Astrocyte (in vitro differentiated cells and primary cell): ENCODE measurements around the gene MCAM.

Source experiments
- EZH2 ChIP-seq: IDR thresholded peaks from 2 replicates; pipeline ENCODE4 v1.6.1; 2012; ENCODE audit warnings: mild to moderate bottlenecking, low read length, inconsistent platforms; ENCODE audit not compliant: insufficient read depth
- TF ChIP-seq, protein P1 (sequence below): IDR thresholded peaks from 2 replicates; pipeline ENCODE4 v1.5.1; 2011; ENCODE audit warnings: low read depth, mild to moderate bottlenecking, inconsistent platforms, low read length, moderate library complexity; ENCODE audit not compliant: insufficient read depth

DNA sequence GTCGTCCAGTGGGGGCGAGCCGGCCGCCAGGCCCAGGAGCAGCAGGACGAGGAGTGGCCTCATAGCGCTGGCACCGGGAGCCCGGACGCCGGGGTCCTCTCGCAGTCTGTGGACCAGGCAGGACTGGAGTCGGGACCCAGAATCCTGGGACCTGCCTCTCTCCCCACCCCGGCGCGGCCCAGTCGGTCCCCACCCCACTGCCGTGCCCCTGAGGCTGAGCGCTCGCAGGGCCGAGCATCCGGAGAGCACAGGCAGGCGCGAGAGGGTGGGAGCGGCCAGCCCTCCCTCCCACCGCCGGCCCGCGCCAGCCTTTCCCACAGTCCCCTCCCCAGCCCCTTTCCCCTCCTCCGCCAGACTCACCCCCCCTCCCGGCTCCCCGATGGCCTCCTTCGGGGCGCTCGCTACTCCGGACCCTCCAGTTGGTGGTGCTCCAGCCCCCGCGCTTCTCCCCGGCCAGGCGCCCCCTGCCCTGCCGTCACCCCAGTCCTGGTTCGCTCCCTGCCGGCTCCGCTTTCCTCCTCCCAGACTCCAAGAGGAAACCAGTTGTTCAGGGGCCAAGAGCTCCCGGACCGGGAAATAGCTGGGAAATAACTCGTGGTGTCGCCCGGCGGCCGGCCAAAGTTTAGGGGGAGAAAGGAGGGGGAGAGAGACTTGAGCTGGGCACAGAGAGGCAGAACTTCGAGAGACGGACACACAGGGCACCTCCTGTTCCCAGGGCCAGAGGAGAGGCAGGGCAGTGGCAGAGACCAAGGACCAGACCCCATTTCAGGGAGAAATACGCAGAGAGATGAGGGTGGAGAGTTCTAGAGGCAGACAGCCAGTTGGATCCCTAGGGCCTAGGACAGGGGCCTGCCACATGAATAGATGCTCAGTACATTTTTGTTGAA is 23.6 kb upstream of the MCAM start, which contains the start of gene C1QTNF5:
- TF ChIP-seq, protein P1, sequence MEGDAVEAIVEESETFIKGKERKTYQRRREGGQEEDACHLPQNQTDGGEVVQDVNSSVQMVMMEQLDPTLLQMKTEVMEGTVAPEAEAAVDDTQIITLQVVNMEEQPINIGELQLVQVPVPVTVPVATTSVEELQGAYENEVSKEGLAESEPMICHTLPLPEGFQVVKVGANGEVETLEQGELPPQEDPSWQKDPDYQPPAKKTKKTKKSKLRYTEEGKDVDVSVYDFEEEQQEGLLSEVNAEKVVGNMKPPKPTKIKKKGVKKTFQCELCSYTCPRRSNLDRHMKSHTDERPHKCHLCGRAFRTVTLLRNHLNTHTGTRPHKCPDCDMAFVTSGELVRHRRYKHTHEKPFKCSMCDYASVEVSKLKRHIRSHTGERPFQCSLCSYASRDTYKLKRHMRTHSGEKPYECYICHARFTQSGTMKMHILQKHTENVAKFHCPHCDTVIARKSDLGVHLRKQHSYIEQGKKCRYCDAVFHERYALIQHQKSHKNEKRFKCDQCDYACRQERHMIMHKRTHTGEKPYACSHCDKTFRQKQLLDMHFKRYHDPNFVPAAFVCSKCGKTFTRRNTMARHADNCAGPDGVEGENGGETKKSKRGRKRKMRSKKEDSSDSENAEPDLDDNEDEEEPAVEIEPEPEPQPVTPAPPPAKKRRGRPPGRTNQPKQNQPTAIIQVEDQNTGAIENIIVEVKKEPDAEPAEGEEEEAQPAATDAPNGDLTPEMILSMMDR: no peak
- peak; percentile 34 for TF ChIP-seq EZH2
